Fibroblast of peridontal ligament (primary cell): ENCODE measurements around the gene FAHD1.

ENCODE experiments used
- DNase-seq: peaks from one replicate; pipeline ENCODE4 v3.0.0-alpha.2; 2010; ENCODE audit errors: extremely low read depth

Gene FAHD1

DNA sequence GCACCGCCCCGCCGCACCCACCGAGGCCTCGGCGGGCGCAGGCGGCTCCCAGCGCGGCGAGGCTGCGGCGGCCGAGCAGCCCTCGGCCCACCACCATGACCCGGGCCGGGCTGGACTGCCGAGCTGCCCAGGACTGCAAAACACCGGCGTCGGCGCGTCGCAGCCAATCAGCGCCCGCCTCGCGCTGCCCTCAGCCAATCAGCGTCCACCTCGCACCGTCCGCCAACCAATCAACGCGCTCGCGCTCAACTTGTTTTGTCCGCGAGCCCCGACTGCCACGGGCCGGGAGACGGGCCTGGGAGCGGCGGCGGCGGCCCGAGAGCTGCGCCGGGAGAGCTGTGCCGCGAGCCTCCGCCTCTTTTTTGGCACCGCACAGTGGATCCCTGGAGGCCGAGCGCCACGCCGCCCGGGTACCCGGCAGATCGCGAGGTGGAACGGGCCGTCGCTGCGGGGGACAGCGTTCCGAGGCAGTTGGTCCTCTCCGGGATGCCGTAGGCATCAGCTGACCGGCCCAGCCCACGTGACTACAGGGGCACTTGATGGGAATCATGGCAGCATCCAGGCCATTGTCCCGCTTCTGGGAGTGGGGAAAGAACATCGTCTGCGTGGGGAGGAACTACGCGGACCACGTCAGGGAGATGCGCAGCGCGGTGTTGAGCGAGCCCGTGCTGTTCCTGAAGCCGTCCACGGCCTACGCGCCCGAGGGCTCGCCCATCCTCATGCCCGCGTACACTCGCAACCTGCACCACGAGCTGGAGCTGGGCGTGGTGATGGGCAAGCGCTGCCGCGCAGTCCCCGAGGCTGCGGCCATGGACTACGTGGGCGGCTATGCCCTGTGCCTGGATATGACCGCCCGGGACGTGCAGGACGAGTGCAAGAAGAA lies at the start of gene FAHD1, which contains the start of gene HAGH:
Gene FAHD1, plus strand, starts transcription at position 516 of the 883 bp plus-strand sequence. Its CDS starts 33 bp downstream, at position 549.
Gene HAGH, minus strand, starts transcription at position 135 of the 883 bp plus-strand sequence. Its CDS starts 38 bp downstream, at position 97.
- peak; percentile 94 for DNase-seq

DNA sequence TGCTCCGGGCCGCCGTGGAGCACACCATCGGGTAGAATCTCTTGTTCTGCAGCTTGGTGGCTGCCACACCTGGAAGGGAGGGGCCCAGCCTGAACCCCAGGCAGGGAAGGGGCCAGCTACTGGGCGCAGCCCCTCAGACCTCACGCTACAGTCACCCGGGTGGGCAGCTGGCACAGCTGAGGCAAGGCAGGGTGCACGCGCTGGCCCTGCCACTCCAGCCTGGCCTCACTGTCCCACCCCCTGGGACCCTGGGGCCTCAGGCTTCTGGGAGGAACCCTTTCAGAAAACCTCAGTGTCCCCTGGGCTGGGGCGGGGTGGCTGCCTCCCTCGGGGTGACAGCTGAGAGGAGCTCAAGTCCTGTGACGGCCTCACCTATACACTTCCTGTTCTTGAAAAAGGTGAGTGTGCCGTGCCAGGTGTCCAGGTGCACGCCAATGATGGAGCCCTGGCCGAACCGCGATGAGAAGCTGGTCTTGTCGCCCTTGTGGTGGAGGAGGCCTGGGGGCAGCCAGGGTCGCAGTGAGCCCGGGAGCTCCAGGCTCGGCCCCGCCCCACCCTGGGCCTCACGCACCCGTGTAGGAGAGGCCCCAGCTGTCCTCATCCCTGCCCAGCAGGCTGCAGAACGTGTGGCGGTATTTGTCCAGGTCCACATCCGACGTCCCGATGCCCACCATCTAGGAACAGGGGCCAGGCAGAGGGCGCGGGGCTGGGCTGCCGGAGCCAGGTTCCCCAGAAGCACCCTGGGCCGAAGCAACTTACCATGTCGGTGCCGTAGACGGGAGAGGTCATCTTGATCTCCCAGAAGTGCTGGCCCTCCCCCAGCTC lies 49.4 kb upstream of the FAHD1 start:
- no peak for DNase-seq

DNA sequence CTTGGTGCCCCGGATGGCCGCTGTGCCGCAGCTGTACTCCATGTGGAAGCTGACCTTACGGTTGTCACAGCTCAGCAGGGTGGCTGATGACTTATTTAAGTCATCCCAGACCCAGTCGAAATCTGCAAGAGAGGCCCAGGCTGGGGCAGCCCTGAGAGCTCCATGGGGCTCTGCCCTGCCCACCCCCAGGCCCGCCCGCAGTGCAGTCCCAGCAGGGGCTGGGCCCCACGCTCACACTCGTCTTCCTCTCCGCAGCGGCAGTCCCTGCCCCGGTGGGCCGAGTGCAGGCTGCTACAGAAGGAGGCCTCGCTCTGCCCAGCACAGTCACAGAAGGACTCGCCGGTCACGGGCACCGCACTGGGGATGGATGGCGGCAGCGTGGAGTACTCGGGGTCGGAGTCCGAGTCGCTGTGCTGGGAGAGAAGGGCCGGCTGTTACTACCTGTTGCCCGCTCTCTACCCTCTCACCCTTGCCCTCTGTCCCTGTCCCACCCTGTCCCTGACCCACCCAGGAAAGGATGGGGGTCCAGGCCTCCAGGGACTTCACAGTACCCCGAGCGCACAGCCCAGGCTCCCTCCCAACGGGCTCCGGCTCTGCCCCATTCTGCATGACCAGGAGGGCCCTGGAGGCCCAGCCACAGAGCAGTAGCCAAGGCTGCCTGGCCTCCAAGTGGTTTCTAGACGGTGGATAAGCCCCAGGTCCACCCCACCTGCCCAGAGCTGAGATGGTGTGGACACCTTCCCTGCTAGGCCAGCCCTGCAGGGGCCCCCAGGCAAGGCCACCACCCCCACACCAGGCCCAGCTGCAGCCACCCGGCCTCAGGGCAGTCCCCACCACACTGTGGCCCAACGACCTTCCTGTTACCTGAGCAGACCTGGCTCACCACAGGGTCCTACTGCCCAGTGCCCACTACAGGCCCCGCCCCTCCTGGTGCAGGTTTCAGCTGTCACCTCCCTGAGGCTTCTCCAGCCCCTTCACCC lies 48.5 kb upstream of the FAHD1 start:
- no peak for DNase-seq

DNA sequence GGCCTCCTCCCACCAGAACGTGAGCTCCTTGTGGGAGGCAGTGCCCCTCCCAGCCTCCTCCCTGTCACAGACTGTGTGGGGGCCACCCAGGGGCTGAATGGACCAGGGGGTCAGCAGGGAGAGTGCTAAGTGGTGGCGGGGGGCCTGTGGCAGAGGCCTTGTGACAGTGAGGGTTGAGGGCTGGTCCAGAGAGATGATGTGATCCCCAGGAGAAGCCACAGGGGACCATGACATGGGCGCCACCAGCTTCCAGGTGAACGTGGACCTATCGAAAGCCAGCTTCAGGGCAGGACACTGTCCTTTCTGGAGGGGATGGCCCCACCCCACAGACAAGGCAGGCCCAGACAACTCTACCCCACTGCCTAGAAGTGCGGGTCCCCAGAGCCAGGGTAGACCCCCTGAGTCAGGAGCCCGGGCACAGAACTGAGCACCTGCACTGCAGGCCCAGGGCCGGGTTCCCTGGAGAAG lies 47.7 kb upstream of the FAHD1 start:
- DNase-seq = no peak

DNA sequence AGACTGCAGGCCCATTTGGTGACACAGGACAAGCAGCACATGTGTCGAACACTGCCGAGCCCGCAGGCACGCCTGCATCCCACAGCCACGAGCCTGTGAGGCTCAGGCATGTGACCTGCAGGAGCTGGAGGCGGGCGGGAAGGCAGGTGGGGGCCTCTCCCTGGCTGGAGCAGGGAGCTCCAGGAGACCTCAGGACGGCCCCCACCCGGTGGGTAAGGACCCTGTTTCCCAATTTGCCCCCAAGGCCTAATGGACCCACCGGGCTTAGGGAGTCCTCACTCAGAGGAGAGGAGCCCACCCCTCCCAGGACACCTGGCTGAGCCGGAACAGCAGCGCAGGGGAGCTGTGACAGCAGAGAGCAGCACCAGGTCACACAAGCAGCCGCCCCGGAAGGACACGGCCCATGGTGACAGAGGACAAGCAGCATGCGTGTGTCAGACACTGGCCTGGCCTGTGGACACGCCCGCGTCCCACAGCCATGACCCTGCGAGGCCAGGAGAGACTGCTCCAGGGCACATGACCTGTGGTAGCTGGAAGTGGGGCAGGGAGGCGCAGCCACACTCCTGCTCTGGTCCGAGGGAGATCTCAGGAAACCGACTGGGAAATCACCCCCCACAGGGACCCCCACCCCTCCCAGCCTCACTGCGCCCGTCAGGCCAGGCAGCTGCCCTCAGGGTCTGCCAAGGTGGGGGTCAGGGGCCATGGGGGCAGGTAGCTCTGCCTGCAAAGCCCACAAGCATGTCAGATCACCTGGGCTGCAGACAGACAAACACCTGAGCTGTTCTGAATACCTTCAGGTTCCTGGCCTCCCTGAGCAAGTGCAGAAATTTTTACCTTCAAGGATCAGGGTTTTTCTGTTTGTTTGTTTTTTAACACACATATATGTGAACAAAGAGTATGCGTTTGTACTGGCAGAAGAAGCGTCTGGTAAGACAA lies 47.0 kb upstream of the FAHD1 start:
- no peak for DNase-seq

DNA sequence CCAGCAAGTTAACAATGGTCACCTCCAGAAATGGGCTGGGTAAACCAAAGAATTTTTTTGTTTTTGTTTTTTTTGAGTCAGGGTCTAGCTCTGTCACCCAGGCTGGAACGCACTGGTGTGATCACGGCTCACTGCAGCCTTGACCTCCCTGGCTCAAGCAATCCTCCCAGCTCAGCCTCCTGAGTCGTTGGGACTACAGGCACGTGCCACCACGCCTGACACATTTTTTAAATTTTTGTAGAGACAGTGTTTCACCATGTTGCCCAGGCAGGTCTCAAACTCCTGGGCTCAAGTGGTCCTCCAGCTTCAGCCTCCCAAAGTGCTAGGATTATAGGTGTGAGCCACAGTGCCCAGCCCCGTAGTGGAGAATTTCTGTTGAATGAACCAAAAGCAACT lies 46.3 kb upstream of the FAHD1 start:
- no peak for DNase-seq

DNA sequence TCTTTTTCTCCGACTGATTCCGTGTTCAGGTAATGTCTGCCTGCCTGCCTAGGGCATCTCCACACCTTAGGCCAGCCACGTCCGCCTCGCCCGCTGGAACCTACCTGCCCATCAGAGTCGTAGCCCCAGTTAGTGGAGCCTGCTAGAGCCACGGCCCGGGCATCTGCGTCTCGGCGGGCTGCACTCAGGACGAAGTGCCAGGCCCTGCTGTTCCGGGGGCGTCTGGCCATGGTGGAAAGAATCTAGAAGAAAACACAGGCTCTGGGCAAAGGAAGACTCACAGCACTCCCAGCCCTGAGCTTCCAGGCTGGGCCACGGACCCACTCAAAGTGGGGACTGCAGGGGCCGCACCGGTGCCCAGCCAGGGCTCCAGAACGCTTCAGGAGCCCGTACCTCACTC lies 45.8 kb upstream of the FAHD1 start:
- DNase-seq = no peak

DNA sequence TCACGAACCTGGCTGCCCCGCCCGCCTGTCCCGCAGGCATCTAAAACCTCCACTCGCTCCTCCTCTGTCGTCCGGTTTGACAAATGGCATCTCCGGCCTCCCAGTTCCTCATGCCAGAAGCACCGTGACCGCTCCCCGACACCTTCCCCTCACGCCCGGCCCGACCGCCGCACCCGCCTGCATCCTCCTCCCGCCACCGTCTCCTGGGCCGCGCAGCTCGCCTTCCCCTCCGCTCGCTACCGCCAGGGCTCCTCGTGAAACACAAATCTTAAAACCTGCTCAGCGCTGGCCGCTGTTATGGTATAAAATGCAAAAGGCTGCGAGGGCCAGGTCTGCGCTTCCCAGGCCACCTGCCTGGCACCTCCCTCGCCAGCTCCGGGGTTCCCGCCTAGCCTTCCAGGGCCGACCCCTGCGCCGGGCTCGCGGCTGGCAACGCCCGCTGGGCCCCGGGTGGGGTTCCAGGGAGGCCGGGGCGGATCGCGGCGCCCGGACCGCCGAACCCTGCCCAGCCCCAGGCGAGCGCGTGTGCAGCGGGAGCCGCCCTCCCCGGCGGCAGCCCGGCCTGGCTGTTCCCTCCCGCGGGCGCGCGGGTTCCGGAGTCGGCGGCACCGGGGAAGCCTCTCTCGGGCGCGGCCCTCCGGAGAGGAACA lies 45.1 kb upstream of the FAHD1 start:
- DNase-seq = peak; percentile 8

DNA sequence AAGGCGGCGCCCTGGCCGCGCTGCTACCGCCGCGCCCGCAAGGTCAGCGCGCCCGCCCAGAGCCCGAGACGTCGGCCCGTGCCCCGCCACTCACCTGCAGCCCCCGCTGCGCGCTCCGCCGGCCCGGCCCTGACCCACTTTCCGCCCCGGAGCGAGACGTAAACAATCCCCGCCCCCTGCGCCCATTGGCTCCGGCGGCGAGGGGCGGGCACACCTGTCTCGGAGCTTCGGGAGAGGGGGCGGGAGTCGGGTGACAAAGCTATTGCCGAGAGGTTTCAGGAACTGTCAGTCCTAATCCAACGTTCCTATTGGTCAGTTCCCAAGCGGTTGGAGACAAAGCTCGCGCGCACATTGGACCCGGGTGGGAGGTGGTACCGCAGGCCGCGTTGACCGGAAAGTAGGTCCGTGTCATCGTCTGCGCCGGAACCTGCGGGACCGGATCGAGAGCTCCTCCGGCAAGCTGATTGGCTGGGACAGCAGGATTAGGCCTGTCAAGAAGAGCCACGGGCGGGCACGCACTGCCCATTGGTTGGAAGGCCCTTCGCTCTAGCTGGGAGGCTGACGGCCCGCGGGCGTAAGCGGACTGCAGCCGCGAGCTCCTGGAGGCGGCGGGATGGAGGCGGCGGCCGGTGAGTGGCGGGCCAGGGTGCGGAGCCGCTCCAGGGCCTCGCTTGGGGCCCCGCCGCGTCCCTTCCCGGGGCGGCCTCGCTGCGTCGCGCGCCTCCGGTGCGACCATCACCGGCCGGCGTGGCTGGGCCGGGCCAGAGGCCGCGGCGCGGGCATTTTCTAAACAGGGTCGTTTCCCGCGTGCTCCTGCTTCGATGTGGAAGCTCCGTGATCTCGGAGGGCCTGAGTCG lies 44.4 kb upstream of the FAHD1 start, which contains the start of the genes NUBP2 and SPSB3:
Gene NUBP2, plus strand, starts transcription at position 553 of the 857 bp plus-strand sequence. Its CDS starts 61 bp downstream, at position 614.
Gene SPSB3, minus strand, starts transcription at position 164 of the 857 bp plus-strand sequence. CDS start 1,088 bp downstream, outside the sequence.
- DNase-seq = peak; percentile 100

DNA sequence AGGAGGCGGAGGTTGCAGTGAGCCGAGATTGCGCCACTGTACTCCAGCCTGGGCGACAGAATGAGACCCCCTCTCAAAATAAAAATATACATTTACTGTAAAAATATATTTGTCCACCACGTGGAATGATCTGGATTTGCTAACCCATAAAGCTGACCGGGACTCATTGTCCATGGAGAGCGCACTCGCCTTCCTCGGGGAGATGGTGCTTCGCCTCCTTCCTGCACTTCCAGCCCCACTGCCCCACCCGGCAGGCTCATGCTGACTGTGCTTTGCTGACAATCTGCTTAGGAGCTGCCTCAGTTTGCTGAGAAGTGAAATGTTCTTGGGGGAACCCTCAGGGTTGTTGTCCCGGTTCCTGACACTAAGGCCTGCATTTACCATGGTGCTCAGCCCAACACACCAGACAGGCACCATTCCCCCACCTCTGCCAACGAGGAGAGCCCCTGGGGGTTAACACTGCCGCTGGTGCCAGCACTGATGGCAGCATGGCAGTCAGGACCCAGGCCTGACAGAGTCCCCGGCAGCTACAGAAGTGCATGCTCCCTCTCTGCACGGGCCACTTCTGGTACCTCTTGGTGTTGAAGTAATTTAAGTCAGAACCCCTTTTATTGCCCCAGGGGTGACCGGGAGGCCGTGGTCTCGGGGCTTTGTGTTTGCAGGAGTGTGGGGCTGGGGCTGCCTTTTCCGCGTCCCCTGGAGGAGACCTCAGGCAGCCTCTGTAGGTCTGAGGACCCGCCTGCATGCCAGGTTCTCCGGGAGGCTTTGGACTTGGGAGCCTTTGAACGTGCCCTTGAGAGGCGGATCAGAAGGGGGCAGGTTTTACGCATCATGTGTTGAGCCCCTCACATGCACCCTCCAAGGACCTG lies 41.8 kb upstream of the FAHD1 start:
- no peak for DNase-seq

DNA sequence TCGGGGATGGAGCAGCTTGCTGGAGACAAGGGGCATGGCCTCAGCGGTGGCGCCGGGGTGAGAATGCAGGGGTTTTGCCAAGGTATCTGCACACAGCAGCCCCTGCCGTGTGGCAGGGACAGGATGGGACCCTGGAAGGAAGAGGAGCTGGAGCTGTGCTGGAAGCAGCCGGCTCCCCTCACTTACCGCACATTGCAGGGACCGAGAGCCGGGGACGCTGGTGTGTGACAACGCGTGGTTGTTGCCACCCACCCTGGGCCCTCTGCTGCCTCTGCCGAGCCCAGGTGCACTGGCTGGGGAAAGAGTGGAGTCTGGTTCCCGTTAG lies 41.2 kb upstream of the FAHD1 start:
- no peak for DNase-seq

DNA sequence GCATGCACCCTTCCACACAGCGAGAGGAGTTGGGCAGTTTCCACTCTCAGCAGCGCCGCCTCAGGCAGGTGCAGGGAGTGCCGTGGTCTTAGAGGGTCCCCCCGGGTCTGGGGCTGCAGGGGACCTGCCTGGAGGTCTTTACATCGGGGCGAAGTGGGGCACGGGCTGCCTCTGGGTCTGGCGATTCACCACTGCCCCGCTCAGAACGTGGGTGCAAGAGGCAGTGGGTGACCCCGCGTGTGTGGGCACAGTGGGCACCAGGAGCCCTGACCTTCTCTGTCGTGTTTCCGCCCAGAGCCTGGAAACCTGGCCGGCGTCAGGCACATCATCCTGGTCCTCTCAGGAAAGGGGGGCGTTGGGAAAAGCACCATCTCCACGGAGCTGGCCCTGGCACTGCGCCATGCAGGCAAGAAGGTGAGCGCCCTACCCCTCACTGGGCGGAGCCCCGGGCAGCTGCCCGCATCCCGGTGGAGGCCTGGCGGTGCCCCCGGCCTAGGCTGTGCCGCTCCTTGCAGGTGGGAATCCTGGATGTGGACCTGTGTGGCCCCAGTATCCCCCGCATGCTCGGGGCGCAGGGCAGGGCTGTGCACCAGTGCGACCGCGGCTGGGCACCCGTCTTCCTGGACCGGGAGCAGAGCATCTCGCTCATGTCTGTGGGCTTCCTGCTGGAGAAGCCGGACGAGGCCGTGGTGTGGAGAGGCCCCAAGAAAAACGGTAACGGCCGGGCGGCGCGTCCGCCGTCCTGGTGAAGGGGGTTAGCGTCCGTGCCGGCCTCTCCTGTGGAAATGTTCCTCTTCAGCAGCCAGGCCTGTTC lies 40.6 kb upstream of the FAHD1 start:
- DNase-seq = no peak

DNA sequence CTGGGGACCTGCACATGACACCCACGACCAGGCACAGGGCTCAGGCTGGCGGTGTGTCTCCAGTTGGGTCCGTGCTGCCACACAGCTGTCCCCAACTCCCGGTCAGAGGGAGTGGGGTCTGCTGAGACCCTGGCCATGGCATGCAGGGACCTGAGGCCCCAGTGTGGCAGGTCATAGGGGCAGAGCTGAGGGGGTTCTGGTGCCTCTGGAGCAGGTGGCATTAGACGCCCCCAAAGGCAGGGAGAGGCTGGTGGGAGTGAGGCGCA lies 40.0 kb upstream of the FAHD1 start:
- no peak for DNase-seq

DNA sequence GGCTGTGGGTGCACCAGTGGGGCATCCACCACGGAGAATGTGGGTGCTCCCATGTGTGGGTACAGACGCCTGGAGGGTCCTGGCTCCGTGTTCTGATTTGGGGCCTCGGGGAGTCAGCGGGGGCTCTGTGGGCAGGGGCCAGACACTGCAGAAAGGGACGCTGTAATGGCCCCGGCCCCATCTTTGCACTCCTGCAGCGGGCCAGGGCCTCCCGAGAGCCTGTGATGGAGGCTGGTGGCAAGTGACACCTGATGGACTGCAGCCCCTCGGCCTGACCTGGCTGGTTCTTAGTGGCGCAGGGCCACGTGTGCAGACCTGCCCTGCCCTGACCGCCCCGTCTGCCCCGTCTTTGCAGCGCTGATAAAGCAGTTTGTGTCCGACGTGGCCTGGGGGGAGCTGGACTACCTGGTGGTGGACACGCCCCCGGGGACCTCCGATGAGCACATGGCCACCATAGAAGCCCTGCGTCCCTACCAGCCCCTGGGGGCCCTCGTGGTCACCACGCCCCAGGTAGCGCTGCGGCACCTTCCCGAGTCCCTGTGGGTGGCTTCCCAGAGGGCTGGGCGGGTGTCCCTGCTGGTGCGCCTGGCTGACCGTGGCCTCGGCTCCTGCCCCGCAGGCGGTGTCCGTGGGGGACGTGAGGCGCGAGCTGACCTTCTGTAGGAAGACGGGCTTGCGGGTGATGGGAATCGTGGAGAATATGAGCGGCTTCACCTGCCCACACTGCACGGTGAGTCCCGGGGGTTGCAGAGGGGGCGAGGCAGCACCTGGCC lies 39.5 kb upstream of the FAHD1 start:
- no peak for DNase-seq

DNA sequence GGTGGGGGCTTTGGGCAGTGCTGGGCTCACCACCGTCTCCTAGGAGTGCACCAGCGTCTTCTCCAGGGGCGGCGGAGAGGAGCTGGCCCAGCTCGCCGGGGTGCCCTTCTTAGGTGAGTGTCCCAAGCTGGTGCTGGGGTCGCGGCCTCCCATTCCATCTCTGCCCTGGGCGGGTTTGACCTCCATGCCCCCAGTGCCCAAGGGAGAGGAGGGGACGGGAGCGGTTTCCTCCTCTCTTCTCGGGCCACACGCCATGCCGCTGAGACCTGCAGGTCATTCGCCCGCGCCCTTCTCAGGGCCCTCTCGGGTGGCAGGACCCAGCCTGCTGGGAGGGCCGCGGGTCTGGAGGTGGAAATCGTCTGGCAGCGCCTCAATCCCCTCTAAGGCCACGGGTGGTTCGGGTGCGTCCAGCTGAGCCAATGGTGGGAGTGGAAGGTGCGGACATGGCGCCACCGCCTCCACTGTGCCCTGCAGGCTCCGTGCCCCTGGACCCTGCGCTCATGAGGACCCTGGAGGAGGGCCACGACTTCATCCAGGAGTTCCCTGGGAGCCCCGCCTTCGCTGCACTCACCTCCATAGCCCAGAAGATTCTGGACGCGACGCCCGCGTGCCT lies 38.8 kb upstream of the FAHD1 start:
- DNase-seq = no peak

DNA sequence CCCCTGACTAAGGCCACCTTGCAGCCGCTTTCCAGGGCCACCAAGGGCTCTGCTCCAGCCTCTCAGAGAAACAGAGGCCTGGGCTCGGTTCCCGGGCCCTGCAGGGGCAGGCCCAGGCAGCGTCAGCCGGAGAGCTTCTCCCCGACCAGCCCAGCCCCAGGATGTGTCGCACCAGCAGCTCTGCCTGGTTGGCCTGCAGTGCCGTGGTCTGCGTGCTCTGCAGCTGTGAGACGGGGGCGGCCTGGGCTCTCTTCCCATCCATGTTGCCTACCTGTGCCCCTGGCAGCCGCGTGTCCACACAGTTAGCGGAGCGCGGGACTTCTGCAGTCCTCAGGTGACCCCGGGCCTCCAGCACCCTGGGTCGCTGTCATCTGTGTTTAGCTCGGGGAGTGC lies 38.3 kb upstream of the FAHD1 start:
- DNase-seq = no peak
